HEK293T (cell line): ENCODE data around the gene M1AP.

Experiments used
- ARNT ChIP-seq: fragments of 450-650 bp; IDR thresholded peaks from 2 replicates; pipeline ENCODE4 v1.6.1; 2017; ENCODE audit warnings: mild to moderate bottlenecking
- BHLHE40 ChIP-seq: fragments of 450-650 bp; IDR thresholded peaks from 2 replicates; pipeline ENCODE4 v1.6.1; 2016; ENCODE audit warnings: mild to moderate bottlenecking, moderate library complexity, borderline replicate concordance
- CTBP1 ChIP-seq: fragments of 450-650 bp; IDR thresholded peaks from 2 replicates; pipeline ENCODE4 v1.6.1; 2016; ENCODE audit warnings: borderline replicate concordance
- FOXA1 ChIP-seq: fragments of 450-650 bp; IDR thresholded peaks from 2 replicates; pipeline ENCODE4 v1.6.1; 2016; ENCODE audit warnings: mild to moderate bottlenecking
- FOXK2 ChIP-seq: fragments of 450-650 bp; IDR thresholded peaks from 2 replicates; pipeline ENCODE4 v1.6.1; 2016; ENCODE audit warnings: mild to moderate bottlenecking
- FOXM1 ChIP-seq: fragments of 450-650 bp; IDR thresholded peaks from 2 replicates; pipeline ENCODE4 v1.6.1; 2017; ENCODE audit warnings: mild to moderate bottlenecking, borderline replicate concordance
- HDGF ChIP-seq: fragments of 450-650 bp; IDR thresholded peaks from 2 replicates; pipeline ENCODE4 v1.6.1; 2017; ENCODE audit warnings: antibody characterized with exemption, borderline replicate concordance
- L3MBTL2 ChIP-seq: fragments of 450-650 bp; conservative IDR thresholded peaks from 2 replicates; pipeline ENCODE4 v1.6.1; 2016; ENCODE audit warnings: mild to moderate bottlenecking
- NFRKB ChIP-seq: fragments of 450-650 bp; IDR thresholded peaks from 2 replicates; pipeline ENCODE4 v1.6.1; 2016; ENCODE audit warnings: mild to moderate bottlenecking, moderate library complexity
- SP1 ChIP-seq: fragments of 450-650 bp; IDR thresholded peaks from 2 replicates; pipeline ENCODE4 v1.6.1; 2017
- SUZ12 ChIP-seq: fragments of 450-650 bp; IDR thresholded peaks from 2 replicates; pipeline ENCODE4 v1.6.1; 2016; ENCODE audit warnings: mild to moderate bottlenecking
- TARDBP ChIP-seq: fragments of 450-650 bp; IDR thresholded peaks from 2 replicates; pipeline ENCODE4 v1.6.1; 2016

DNA sequence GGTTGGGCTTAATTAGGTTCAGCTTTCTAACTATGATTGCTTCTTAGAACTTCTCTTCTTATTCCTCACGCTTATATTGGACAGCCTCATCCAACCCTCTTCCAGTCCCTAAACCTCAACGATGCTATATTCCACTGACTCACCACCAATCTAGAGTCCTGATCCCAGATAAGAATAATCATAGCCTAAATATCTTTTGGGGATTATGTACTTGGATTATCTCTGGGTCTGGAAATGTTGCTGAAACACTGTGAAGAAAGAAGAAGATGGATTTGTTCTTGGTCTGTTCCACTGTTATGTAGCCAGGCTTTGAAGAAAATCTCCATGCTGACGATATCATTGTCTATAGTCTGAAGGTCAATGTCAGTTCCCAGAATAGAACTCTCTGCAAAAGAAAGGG is 66.7 kb downstream of the M1AP start:
- TF ChIP-seq FOXM1 = no peak
- TF ChIP-seq CTBP1 = no peak
- TF ChIP-seq BHLHE40 = no peak
- TF ChIP-seq FOXK2 = no peak
- no peak for TF ChIP-seq SUZ12
- TF ChIP-seq HDGF = no peak
- TF ChIP-seq SP1 = no peak
- TF ChIP-seq FOXA1 = no peak
- TF ChIP-seq ARNT = no peak
- no peak for TF ChIP-seq TARDBP
- TF ChIP-seq L3MBTL2 = no peak
- no peak for TF ChIP-seq NFRKB
